ENCODE results near the gene VPS35L. TPM values are rescaled to one million over a fixed set of nuclear protein-coding genes. Genes with fewer than 3 reads are reported as not detected.
A peak's percentile ranks its signal among the peaks of the same experiment; 100 is the strongest.

The VPS35L gene
- total and polyA plus RNA-seq, 10 of the 15 experiments (the other 5 are each of a cell fraction or from before 2014, with no cell fraction given), result 14.9 to 44.1 (median 26.3) TPM

DNA sequence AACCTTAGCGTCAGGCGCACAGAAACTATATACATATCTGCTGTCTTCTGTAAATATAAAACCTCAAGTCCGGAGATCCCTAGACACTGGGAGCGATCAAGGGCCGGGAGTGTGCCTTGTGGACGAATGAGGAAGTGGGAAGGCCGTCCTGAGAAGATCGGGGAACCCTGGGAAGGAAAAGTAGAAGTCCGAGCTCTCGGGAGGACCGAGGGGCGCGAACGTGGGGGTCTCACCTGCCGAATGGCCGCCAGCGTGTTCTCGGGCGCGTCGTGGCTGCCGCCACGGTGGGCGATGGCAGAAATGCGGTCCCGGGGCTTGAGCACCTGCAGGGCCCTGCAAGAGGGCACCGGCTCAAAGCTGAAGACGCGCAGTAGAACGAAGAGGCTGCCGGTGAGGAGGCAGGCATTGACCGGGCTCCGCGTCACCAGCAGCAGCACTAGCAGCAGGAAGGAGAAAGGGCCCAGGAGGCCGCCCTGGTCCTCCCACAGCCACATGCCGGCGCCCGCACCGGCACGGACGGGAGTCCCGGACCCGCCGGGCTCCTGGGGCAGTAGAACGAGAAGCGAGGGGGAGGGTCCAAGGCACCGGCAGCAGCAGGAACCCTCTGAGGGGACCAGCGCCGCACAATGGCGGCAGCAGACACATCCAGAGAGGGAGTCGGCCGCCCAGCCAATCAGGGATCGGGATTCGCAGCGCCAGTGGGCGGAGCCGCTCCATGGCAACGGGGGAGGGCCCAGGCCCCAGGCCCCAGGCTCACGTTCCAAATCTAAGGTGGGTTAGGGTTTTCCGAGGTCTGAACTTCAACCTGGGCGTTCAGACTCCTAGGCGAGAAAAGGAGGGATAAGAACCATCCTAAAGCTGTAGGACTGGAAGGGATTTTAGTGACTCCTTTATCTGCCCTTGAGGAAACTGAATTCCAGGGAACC lies 33.8 kb upstream of the VPS35L start, which contains the start of gene GDE1 (continued):
- TF ChIP-seq FOXM1 (IDR thresholded peaks at IDR 0.05; ENCODE audit: low read depth, low read length), result no peak
- no peak for TF ChIP-seq EP300 (IDR thresholded peaks at IDR 0.05; ENCODE audit: borderline replicate concordance in 1 of 2, control insufficient read depth in 1 of 2, low read depth in 2 of 2, low read length in 2 of 2)
- no peak for TF ChIP-seq FOXK2 (IDR thresholded peaks at IDR 0.05)
- peak; percentile 89 for TF ChIP-seq POLR2A (IDR thresholded peaks at IDR 0.05; ENCODE audit: low read depth, low read length)
- TF ChIP-seq, protein P1, sequence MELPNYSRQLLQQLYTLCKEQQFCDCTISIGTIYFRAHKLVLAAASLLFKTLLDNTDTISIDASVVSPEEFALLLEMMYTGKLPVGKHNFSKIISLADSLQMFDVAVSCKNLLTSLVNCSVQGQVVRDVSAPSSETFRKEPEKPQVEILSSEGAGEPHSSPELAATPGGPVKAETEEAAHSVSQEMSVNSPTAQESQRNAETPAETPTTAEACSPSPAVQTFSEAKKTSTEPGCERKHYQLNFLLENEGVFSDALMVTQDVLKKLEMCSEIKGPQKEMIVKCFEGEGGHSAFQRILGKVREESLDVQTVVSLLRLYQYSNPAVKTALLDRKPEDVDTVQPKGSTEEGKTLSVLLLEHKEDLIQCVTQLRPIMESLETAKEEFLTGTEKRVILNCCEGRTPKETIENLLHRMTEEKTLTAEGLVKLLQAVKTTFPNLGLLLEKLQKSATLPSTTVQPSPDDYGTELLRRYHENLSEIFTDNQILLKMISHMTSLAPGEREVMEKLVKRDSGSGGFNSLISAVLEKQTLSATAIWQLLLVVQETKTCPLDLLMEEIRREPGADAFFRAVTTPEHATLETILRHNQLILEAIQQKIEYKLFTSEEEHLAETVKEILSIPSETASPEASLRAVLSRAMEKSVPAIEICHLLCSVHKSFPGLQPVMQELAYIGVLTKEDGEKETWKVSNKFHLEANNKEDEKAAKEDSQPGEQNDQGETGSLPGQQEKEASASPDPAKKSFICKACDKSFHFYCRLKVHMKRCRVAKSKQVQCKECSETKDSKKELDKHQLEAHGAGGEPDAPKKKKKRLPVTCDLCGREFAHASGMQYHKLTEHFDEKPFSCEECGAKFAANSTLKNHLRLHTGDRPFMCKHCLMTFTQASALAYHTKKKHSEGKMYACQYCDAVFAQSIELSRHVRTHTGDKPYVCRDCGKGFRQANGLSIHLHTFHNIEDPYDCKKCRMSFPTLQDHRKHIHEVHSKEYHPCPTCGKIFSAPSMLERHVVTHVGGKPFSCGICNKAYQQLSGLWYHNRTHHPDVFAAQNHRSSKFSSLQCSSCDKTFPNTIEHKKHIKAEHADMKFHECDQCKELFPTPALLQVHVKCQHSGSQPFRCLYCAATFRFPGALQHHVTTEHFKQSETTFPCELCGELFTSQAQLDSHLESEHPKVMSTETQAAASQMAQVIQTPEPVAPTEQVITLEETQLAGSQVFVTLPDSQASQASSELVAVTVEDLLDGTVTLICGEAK (IDR thresholded peaks at IDR 0.05; ENCODE audit: borderline replicate concordance), result no peak
- no peak for TF ChIP-seq SIX5 (IDR thresholded peaks at IDR 0.05; ENCODE audit: low read depth, low read length, severe bottlenecking)
- no peak for TF ChIP-seq RUNX3 (IDR thresholded peaks at IDR 0.05; ENCODE audit: low read length)
- TF ChIP-seq NFYA (IDR thresholded peaks at IDR 0.05; ENCODE audit: borderline replicate concordance, low read depth, low read length), result no peak
- TF ChIP-seq, protein P2, sequence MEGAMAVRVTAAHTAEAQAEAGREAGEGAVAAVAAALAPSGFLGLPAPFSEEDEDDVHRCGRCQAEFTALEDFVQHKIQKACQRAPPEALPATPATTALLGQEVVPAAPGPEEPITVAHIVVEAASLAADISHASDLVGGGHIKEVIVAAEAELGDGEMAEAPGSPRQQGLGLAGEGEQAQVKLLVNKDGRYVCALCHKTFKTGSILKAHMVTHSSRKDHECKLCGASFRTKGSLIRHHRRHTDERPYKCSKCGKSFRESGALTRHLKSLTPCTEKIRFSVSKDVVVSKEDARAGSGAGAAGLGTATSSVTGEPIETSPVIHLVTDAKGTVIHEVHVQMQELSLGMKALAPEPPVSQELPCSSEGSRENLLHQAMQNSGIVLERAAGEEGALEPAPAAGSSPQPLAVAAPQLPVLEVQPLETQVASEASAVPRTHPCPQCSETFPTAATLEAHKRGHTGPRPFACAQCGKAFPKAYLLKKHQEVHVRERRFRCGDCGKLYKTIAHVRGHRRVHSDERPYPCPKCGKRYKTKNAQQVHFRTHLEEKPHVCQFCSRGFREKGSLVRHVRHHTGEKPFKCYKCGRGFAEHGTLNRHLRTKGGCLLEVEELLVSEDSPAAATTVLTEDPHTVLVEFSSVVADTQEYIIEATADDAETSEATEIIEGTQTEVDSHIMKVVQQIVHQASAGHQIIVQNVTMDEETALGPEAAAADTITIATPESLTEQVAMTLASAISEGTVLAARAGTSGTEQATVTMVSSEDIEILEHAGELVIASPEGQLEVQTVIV (IDR thresholded peaks at IDR 0.05; ENCODE audit: borderline replicate concordance, partially characterized antibody), result no peak
- TF ChIP-seq, protein P3, sequence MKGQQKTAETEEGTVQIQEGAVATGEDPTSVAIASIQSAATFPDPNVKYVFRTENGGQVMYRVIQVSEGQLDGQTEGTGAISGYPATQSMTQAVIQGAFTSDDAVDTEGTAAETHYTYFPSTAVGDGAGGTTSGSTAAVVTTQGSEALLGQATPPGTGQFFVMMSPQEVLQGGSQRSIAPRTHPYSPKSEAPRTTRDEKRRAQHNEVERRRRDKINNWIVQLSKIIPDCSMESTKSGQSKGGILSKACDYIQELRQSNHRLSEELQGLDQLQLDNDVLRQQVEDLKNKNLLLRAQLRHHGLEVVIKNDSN (IDR thresholded peaks at IDR 0.05; ENCODE audit: borderline replicate concordance, extremely low read length, insufficient read depth, low read depth, low read length), result no peak
- no peak for TF ChIP-seq JUNB (IDR thresholded peaks at IDR 0.05)
- TF ChIP-seq ZNF622 (IDR thresholded peaks at IDR 0.05), result no peak
- TF ChIP-seq, protein P4, sequence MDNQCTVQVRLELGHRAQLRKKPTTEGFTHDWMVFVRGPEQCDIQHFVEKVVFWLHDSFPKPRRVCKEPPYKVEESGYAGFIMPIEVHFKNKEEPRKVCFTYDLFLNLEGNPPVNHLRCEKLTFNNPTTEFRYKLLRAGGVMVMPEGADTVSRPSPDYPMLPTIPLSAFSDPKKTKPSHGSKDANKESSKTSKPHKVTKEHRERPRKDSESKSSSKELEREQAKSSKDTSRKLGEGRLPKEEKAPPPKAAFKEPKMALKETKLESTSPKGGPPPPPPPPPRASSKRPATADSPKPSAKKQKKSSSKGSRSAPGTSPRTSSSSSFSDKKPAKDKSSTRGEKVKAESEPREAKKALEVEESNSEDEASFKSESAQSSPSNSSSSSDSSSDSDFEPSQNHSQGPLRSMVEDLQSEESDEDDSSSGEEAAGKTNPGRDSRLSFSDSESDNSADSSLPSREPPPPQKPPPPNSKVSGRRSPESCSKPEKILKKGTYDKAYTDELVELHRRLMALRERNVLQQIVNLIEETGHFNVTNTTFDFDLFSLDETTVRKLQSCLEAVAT (IDR thresholded peaks at IDR 0.05), result no peak
- TF ChIP-seq PAX8 (IDR thresholded peaks at IDR 0.05), result no peak
- TF ChIP-seq CEBPB (IDR thresholded peaks at IDR 0.05; ENCODE audit: borderline replicate concordance in 1 of 2, low read depth in 2 of 2, low read length in 2 of 2), result no peak
- TF ChIP-seq POU2F2 (IDR thresholded peaks at IDR 0.05; ENCODE audit: borderline replicate concordance, low read depth, low read length), result 0 out of 3 replicates have a peak, but pooled peaks have one; percentile 37
- TF ChIP-seq BHLHE40 (IDR thresholded peaks at IDR 0.05; ENCODE audit: borderline replicate concordance in 1 of 2, low read depth in 2 of 2, low read length in 1 of 2), result peak; percentile 87 to 91
